Effector memory CD4-positive, alpha-beta T cell (primary cell): ENCODE measurements around the gene ATP4B.

ENCODE experiments used
- DNase-seq, 3 donors: peaks; one replicate each; pipeline ENCODE4 v3.0.0-alpha.2; 2020
- H3K27ac ChIP-seq: 2 replicates; pipeline ENCODE4 v1.7.0; 2013; ENCODE audit warnings: mild to moderate bottlenecking, low read length, moderate library complexity; ENCODE audit not compliant: insufficient read depth, poor library complexity, severe bottlenecking
- H3K27me3 ChIP-seq: replicated peaks from 2 replicates; pipeline ENCODE4 v1.7.0; 2013; ENCODE audit warnings: mild to moderate bottlenecking, low read length; ENCODE audit not compliant: insufficient read depth, control insufficient read depth, poor library complexity, severe bottlenecking
- H3K36me3 ChIP-seq: 2 replicates; pipeline ENCODE4 v1.7.0; 2013; ENCODE audit warnings: mild to moderate bottlenecking, low read length, moderate library complexity; ENCODE audit not compliant: control insufficient read depth, insufficient read depth
- H3K4me1 ChIP-seq: 2 replicates; pipeline ENCODE4 v1.7.0; 2013; ENCODE audit warnings: low read length, mild to moderate bottlenecking; ENCODE audit not compliant: control insufficient read depth, insufficient read depth, poor library complexity, severe bottlenecking
- H3K4me3 ChIP-seq: 2 replicates; pipeline ENCODE4 v1.7.0; 2013; ENCODE audit warnings: low read length, low read depth, mild to moderate bottlenecking; ENCODE audit not compliant: insufficient read depth, poor library complexity, severe bottlenecking
- H3K9me3 ChIP-seq: 2 replicates; pipeline ENCODE4 v1.7.0; 2013; ENCODE audit warnings: mild to moderate bottlenecking, low read length, moderate library complexity; ENCODE audit not compliant: control insufficient read depth

ATP4B gene

GRCh38 chr13:113666951-113667701 is 9.1 kb upstream of the ATP4B start, which contains the start of gene GRK1:
GRK1 (plus strand) TSS chr13:113667219; CDS start chr13:113667387, 168 bp downstream.
- Histone ChIP-seq H3K4me1 (no peaks in the 10 kb centered on the region), H3K27me3 (no peaks in the 10 kb centered on the region), H3K27ac (no peak within 1 kb of the TSS), H3K4me3 (no peak within 1 kb of the TSS), H3K36me3 (no peaks in the 10 kb centered on the region), H3K9me3 (no peaks in the 10 kb centered on the region)
- DNase-seq, result no peak

- Histone ChIP-seq H3K27me3 (no peaks in the 10 kb centered on the region), H3K4me1 (no peaks in the 10 kb centered on the region), H3K27ac (no peak overlapping the region), H3K36me3 (no peaks in the 10 kb centered on the region), H3K4me3 (no peak overlapping the region), H3K9me3 (no peaks in the 10 kb centered on the region)
- DNase-seq, result no peak
Observed at GRCh38 chr13:113666329-113666670, 8.3 kb upstream of the ATP4B start.

GRCh38 chr13:113665597-113666328 is 7.8 kb upstream of the ATP4B start:
- Histone ChIP-seq H3K36me3 (no peaks in the 10 kb centered on the region), H3K4me1 (no peaks in the 10 kb centered on the region), H3K9me3 (peaks cover 3% of the 10 kb centered on the region), H3K27me3 (no peaks in the 10 kb centered on the region), H3K4me3 (no peak overlapping the region), H3K27ac (no peak overlapping the region)
- DNase-seq, result no peak

- H3K4me3 ChIP-seq, result no peak overlapping the region
- peaks cover 4% of the 10 kb centered on the region for H3K9me3 ChIP-seq
- no peak for DNase-seq
- H3K36me3 ChIP-seq, result no peaks in the 10 kb centered on the region
- H3K27ac ChIP-seq, result no peak overlapping the region
- H3K27me3 ChIP-seq, result no peaks in the 10 kb centered on the region
- no peaks in the 10 kb centered on the region for H3K4me1 ChIP-seq
Observed at GRCh38 chr13:113664751-113665596, 7.0 kb upstream of the ATP4B start.

GRCh38 chr13:113663934-113664333 is 5.9 kb upstream of the ATP4B start:
- no peaks in the 10 kb centered on the region for H3K4me1 ChIP-seq
- H3K36me3 ChIP-seq, result no peaks in the 10 kb centered on the region
- no peak overlapping the region for H3K27ac ChIP-seq
- H3K27me3 ChIP-seq, result no peaks in the 10 kb centered on the region
- H3K4me3 ChIP-seq, result no peak overlapping the region
- peaks cover 4% of the 10 kb centered on the region for H3K9me3 ChIP-seq
- DNase-seq, result no peak

- no peak overlapping the region for H3K27ac ChIP-seq
- no peaks in the 10 kb centered on the region for H3K4me1 ChIP-seq
- no peak for DNase-seq
- peaks cover 4% of the 10 kb centered on the region for H3K9me3 ChIP-seq
- H3K36me3 ChIP-seq, result no peaks in the 10 kb centered on the region
- H3K27me3 ChIP-seq, result no peaks in the 10 kb centered on the region
- H3K4me3 ChIP-seq, result no peak overlapping the region
Observed at GRCh38 chr13:113661509-113661908, 3.5 kb upstream of the ATP4B start.

- no peak overlapping the region for H3K27ac ChIP-seq
- peaks cover 4% of the 10 kb centered on the region for H3K9me3 ChIP-seq
- no peaks in the 10 kb centered on the region for H3K4me1 ChIP-seq
- no peaks in the 10 kb centered on the region for H3K27me3 ChIP-seq
- DNase-seq, result no peak
- no peaks in the 10 kb centered on the region for H3K36me3 ChIP-seq
- no peak overlapping the region for H3K4me3 ChIP-seq
Observed at GRCh38 chr13:113660066-113660465, 2.1 kb upstream of the ATP4B start.

GRCh38 chr13:113659337-113659736 is 1.3 kb upstream of the ATP4B start:
- Histone ChIP-seq H3K36me3 (no peaks in the 10 kb centered on the region), H3K27me3 (no peaks in the 10 kb centered on the region), H3K4me3 (no peak overlapping the region), H3K4me1 (no peaks in the 10 kb centered on the region), H3K9me3 (peaks cover 4% of the 10 kb centered on the region), H3K27ac (no peak overlapping the region)
- no peak for DNase-seq

GRCh38 chr13:113658836-113659235 is 838 bp upstream of the ATP4B start:
- no peak for DNase-seq
- no peaks in the 10 kb centered on the region for H3K36me3 ChIP-seq
- no peak overlapping the region for H3K27ac ChIP-seq
- H3K9me3 ChIP-seq, result peaks cover 4% of the 10 kb centered on the region
- H3K27me3 ChIP-seq, result no peaks in the 10 kb centered on the region
- no peaks in the 10 kb centered on the region for H3K4me1 ChIP-seq
- H3K4me3 ChIP-seq, result no peak overlapping the region
